Activated CD4-positive, alpha-beta T cell treated with anti-CD3 and anti-CD28 coated beads, Interleukin-2, amount 10 ng/mL, durations not matched to agents 7 days and 5 days (primary cell): ENCODE measurements around the gene DTX3L. TPM values are rescaled to one million over a fixed set of nuclear protein-coding genes. Genes with fewer than 3 reads are reported as not detected.

Experiments
- CTCF ChIA-PET: fragments of 350-600 bp; sonication (Branson Sonifier 250); formaldehyde crosslinking; loops from one replicate; lab custom pipeline; 2021; ENCODE audit warnings: antibody characterized with exemption; lab: Charles Lee
- POLR2A ChIA-PET: fragments of 350-600 bp; sonication (Branson Sonifier 250); formaldehyde crosslinking; loops from one replicate; lab custom pipeline; 2021; ENCODE audit warnings: antibody characterized with exemption; lab: Charles Lee
- DNase-seq: peaks from one replicate; pipeline ENCODE4 v3.0.0-alpha.2; 2020
- H3K27ac Mint-ChIP-seq: one replicate; pipeline ENCODE4 v1.8.0; 2021; ENCODE audit warnings: mild to moderate bottlenecking, moderate library complexity, mixed read lengths
- H3K27me3 Mint-ChIP-seq: one replicate; pipeline ENCODE4 v1.8.0; 2021; ENCODE audit warnings: mixed read lengths
- H3K36me3 Mint-ChIP-seq: one replicate; pipeline ENCODE4 v1.8.0; 2021; ENCODE audit warnings: low read depth, mixed read lengths
- H3K4me1 Mint-ChIP-seq: one replicate; pipeline ENCODE4 v1.8.0; 2021; ENCODE audit warnings: mixed read lengths
- H3K4me3 Mint-ChIP-seq: one replicate; pipeline ENCODE4 v1.8.0; 2021; ENCODE audit warnings: mild to moderate bottlenecking, moderate library complexity, mixed read lengths
- H3K9me3 Mint-ChIP-seq: one replicate; pipeline ENCODE4 v1.8.0; 2021; ENCODE audit warnings: mixed read lengths
- total RNA-seq, 2 experiments: library from RNA; stranded (reverse); gene quantifications; one replicate each; pipeline ENCODE4 v1.2.3, GENCODE V29; 2021

Gene DTX3L
- 100 to 1,000 TPM; 162 to 189 TPM for total RNA-seq

GRCh38 chr3:122564155-122564912 is at the start of gene DTX3L, which contains the start of gene PARP9:
TSS of gene DTX3L (plus strand) at chr3:122564338. CDS start at chr3:122564427, 89 bp downstream.
TSS of gene PARP9 (minus strand) at chr3:122564300. CDS start at chr3:122559620, 4,680 bp downstream.
- Mint-ChIP-seq H3K4me3 (peak within 1 kb of the TSS; percentile 93), H3K9me3 (no peaks in the 10 kb centered on the region), H3K27me3 (no peaks in the 10 kb centered on the region), H3K27ac (peak within 1 kb of the TSS; percentile 98), H3K4me1 (peaks cover 72% of the 10 kb centered on the region), H3K36me3 (peaks cover 79% of the 10 kb centered on the region)
- peak; percentile 90 for DNase-seq
- POLR2A ChIA-PET, result interaction anchor here (0.5 to 1.2 kb wide), 6 partner anchors 14 to 131 kb away, joined by 3 to 7 read pairs (median 4); partner anchors contain the start of gene PARP14
- CTCF ChIA-PET, result interaction anchor here (0.6 to 11.7 kb wide), 6 partner anchors 17 to 148 kb away, joined by 3 to 107 read pairs (median 3); partner anchors contain the start of genes PARP14 and WDR5B

GRCh38 chr3:122515020-122515468 is 49.1 kb upstream of the DTX3L start:
- peaks cover 1% of the 10 kb centered on the region for H3K36me3 Mint-ChIP-seq
- ChIA-PET CTCF (interaction anchor here (1.2 to 2.3 kb wide), 3 partner anchors 10 to 131 kb away, joined by 4 to 7 read pairs (median 5); partner anchors contain the start of gene FAM162A), POLR2A (no interaction called here)
- DNase-seq, result no peak
- H3K27me3 Mint-ChIP-seq, result peaks cover 5% of the 10 kb centered on the region
- peak overlapping the region; percentile 87 for H3K27ac Mint-ChIP-seq
- peak overlapping the region; percentile 85 for H3K4me3 Mint-ChIP-seq
- peaks cover under 1% of the 10 kb centered on the region for H3K9me3 Mint-ChIP-seq
- H3K4me1 Mint-ChIP-seq, result peaks cover 32% of the 10 kb centered on the region

GRCh38 chr3:122515870-122516269 is 48.3 kb upstream of the DTX3L start:
- DNase-seq, result no peak
- Mint-ChIP-seq H3K9me3 (no peaks in the 10 kb centered on the region), H3K27me3 (peaks cover 5% of the 10 kb centered on the region), H3K36me3 (peaks cover 3% of the 10 kb centered on the region), H3K27ac (no peak overlapping the region), H3K4me1 (peaks cover 31% of the 10 kb centered on the region), H3K4me3 (no peak overlapping the region)
- POLR2A ChIA-PET, result no interaction called here
- CTCF ChIA-PET, result interaction anchor here (1.4 to 2.3 kb wide), 2 partner anchors 12 to 131 kb away, joined by 3 to 7 read pairs; partner anchors contain the start of gene FAM162A

GRCh38 chr3:122516846-122517360 is 47.2 kb upstream of the DTX3L start:
- ChIA-PET POLR2A (no interaction called here), CTCF (interaction anchor here (0.8 to 1.6 kb wide), 3 partner anchors 11 to 163 kb away, joined by 3 to 4 read pairs (median 3); partner anchors contain the start of genes DTX3L and PARP9)
- H3K27ac Mint-ChIP-seq, result no peak overlapping the region
- H3K4me3 Mint-ChIP-seq, result no peak overlapping the region
- no peaks in the 10 kb centered on the region for H3K9me3 Mint-ChIP-seq
- peaks cover 23% of the 10 kb centered on the region for H3K4me1 Mint-ChIP-seq
- peaks cover 4% of the 10 kb centered on the region for H3K36me3 Mint-ChIP-seq
- H3K27me3 Mint-ChIP-seq, result peaks cover 5% of the 10 kb centered on the region
- no peak for DNase-seq

GRCh38 chr3:122519693-122520092 is 44.4 kb upstream of the DTX3L start:
- Mint-ChIP-seq H3K36me3 (peaks cover 9% of the 10 kb centered on the region), H3K4me1 (peaks cover 11% of the 10 kb centered on the region), H3K27ac (no peak overlapping the region), H3K9me3 (no peaks in the 10 kb centered on the region), H3K4me3 (no peak overlapping the region), H3K27me3 (peaks cover 5% of the 10 kb centered on the region)
- ChIA-PET CTCF (interaction anchor here (0.6 to 1.4 kb wide), 3 partner anchors 9 to 68 kb away, joined by 3 to 5 read pairs (median 3); no protein-coding TSS in a partner anchor), POLR2A (no interaction called here)
- no peak for DNase-seq

GRCh38 chr3:122520861-122521260 is 43.3 kb upstream of the DTX3L start:
- Mint-ChIP-seq H3K9me3 (no peaks in the 10 kb centered on the region), H3K4me1 (peaks cover 6% of the 10 kb centered on the region), H3K27ac (no peak overlapping the region), H3K4me3 (no peak overlapping the region), H3K27me3 (peaks cover 5% of the 10 kb centered on the region), H3K36me3 (peaks cover 12% of the 10 kb centered on the region)
- CTCF ChIA-PET, result no interaction called here
- no peak for DNase-seq
- POLR2A ChIA-PET, result no interaction called here

GRCh38 chr3:122523317-122523716 is 40.8 kb upstream of the DTX3L start:
- DNase-seq, result no peak
- ChIA-PET CTCF (no interaction called here), POLR2A (no interaction called here)
- no peak overlapping the region for H3K4me3 Mint-ChIP-seq
- H3K27me3 Mint-ChIP-seq, result peaks cover 5% of the 10 kb centered on the region
- H3K4me1 Mint-ChIP-seq, result peaks cover 4% of the 10 kb centered on the region
- peaks cover 33% of the 10 kb centered on the region for H3K36me3 Mint-ChIP-seq
- H3K27ac Mint-ChIP-seq, result no peak overlapping the region
- no peaks in the 10 kb centered on the region for H3K9me3 Mint-ChIP-seq

GRCh38 chr3:122530164-122530563 is 34.0 kb upstream of the DTX3L start:
- Mint-ChIP-seq H3K36me3 (peaks cover 70% of the 10 kb centered on the region), H3K27me3 (no peaks in the 10 kb centered on the region), H3K27ac (peak overlapping the region; percentile 3), H3K9me3 (no peaks in the 10 kb centered on the region), H3K4me3 (no peak overlapping the region), H3K4me1 (peaks cover 11% of the 10 kb centered on the region)
- ChIA-PET CTCF (no interaction called here), POLR2A (no interaction called here)
- DNase-seq, result no peak

- ChIA-PET CTCF (interaction anchor here (1.1 to 1.6 kb wide), 3 partner anchors 13 to 149 kb away, joined by 3 to 4 read pairs (median 3); partner anchors contain the start of gene FAM162A), POLR2A (no interaction called here)
- Mint-ChIP-seq H3K27ac (no peak overlapping the region), H3K36me3 (peaks cover 71% of the 10 kb centered on the region), H3K9me3 (no peaks in the 10 kb centered on the region), H3K4me1 (peaks cover 33% of the 10 kb centered on the region), H3K27me3 (no peaks in the 10 kb centered on the region), H3K4me3 (no peak overlapping the region)
- no peak for DNase-seq
Observed at GRCh38 chr3:122533480-122533879, 30.7 kb upstream of the DTX3L start.

GRCh38 chr3:122533931-122534334 is 30.2 kb upstream of the DTX3L start:
- no peak overlapping the region for H3K27ac Mint-ChIP-seq
- no peak overlapping the region for H3K4me3 Mint-ChIP-seq
- POLR2A ChIA-PET, result no interaction called here
- peak; percentile 41 for DNase-seq
- H3K4me1 Mint-ChIP-seq, result peaks cover 36% of the 10 kb centered on the region
- H3K9me3 Mint-ChIP-seq, result no peaks in the 10 kb centered on the region
- H3K27me3 Mint-ChIP-seq, result no peaks in the 10 kb centered on the region
- CTCF ChIA-PET, result interaction anchor here (1.0 to 1.6 kb wide), 5 partner anchors 12 to 150 kb away, joined by 3 to 5 read pairs (median 4); partner anchors contain the start of genes FAM162A and KPNA1
- H3K36me3 Mint-ChIP-seq, result peaks cover 73% of the 10 kb centered on the region

- H3K36me3 Mint-ChIP-seq, result peaks cover 79% of the 10 kb centered on the region
- no peak overlapping the region for H3K4me3 Mint-ChIP-seq
- peaks cover 46% of the 10 kb centered on the region for H3K4me1 Mint-ChIP-seq
- no peaks in the 10 kb centered on the region for H3K27me3 Mint-ChIP-seq
- CTCF ChIA-PET, result interaction anchor here (1.0 kb wide), 1 partner anchor 143 kb away, joined by 3 read pairs; no protein-coding TSS in a partner anchor
- no peak for DNase-seq
- no peaks in the 10 kb centered on the region for H3K9me3 Mint-ChIP-seq
- POLR2A ChIA-PET, result no interaction called here
- no peak overlapping the region for H3K27ac Mint-ChIP-seq
Observed at GRCh38 chr3:122535964-122536631, 28.0 kb upstream of the DTX3L start.

GRCh38 chr3:122536632-122537001 is 27.5 kb upstream of the DTX3L start:
- ChIA-PET CTCF (interaction anchor here (1.0 kb wide), 1 partner anchor 143 kb away, joined by 3 read pairs; no protein-coding TSS in a partner anchor), POLR2A (no interaction called here)
- DNase-seq, result no peak
- Mint-ChIP-seq H3K4me1 (peaks cover 49% of the 10 kb centered on the region), H3K27me3 (no peaks in the 10 kb centered on the region), H3K36me3 (peaks cover 82% of the 10 kb centered on the region), H3K4me3 (no peak overlapping the region), H3K27ac (no peak overlapping the region), H3K9me3 (no peaks in the 10 kb centered on the region)
